Retinal pigment epithelial cell (primary cell): ENCODE results near the gene MORF4L2.

Experiments used
- DNase-seq: peaks from one replicate; pipeline ENCODE4 v3.0.0-alpha.2; 2010; ENCODE audit warnings: low read depth
- H3K4me3 ChIP-seq: 2 replicates; pipeline ENCODE4 v1.5.1; 2011; ENCODE audit warnings: mild to moderate bottlenecking, low read length, control low read depth, moderate library complexity
- TF ChIP-seq, protein P1 (sequence below): conservative IDR thresholded peaks from 2 replicates; pipeline ENCODE4 v1.5.1; 2011; ENCODE audit warnings: low read depth, low read length, control low read depth, inconsistent platforms

MORF4L2 gene

DNA sequence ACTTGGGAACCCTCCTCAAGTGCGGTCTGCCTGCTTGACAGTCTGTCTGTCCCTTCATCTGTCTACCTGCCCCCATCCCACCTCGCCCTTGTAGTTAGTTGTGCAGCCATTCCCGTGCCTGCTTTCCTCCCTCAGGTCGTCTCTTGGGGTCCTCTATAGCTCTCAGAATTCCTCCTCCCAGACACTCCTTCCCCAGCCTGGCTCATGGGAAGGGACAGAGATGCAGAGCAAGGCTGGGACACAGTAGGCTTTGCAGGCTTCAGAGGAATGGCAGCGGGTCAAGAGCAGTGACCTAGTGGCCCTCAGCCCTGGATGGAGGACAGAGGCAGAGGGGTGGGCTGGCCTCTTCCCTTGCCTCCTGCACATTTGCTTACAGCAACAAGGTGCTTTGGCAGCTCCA lies 42.5 kb upstream of the MORF4L2 start:
- H3K4me3 ChIP-seq = no peak overlapping the region
- DNase-seq = no peak
- TF ChIP-seq, protein P1, sequence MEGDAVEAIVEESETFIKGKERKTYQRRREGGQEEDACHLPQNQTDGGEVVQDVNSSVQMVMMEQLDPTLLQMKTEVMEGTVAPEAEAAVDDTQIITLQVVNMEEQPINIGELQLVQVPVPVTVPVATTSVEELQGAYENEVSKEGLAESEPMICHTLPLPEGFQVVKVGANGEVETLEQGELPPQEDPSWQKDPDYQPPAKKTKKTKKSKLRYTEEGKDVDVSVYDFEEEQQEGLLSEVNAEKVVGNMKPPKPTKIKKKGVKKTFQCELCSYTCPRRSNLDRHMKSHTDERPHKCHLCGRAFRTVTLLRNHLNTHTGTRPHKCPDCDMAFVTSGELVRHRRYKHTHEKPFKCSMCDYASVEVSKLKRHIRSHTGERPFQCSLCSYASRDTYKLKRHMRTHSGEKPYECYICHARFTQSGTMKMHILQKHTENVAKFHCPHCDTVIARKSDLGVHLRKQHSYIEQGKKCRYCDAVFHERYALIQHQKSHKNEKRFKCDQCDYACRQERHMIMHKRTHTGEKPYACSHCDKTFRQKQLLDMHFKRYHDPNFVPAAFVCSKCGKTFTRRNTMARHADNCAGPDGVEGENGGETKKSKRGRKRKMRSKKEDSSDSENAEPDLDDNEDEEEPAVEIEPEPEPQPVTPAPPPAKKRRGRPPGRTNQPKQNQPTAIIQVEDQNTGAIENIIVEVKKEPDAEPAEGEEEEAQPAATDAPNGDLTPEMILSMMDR = no peak

DNA sequence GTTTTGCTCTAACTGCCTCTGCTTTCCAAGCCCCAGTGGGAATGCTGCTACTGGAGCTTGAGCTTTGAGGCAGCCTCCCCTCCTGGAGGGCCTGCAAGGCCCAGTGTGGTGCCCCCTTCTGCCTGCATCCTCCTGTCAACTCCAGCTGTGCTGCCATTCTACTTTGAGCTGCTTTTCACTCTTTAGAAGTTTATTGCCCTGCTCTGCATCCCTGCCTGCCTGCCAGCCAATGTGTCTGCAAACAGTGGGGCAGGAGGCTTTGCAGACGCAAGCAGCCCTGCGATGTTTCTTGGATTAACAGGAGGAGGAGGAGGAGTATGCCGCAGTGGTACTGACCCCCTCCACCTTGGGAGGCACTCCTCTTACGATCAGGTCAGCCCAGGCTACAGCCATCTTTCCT lies 40.6 kb upstream of the MORF4L2 start:
- no peak for DNase-seq
- TF ChIP-seq, protein P1 = no peak
- no peak overlapping the region for H3K4me3 ChIP-seq

DNA sequence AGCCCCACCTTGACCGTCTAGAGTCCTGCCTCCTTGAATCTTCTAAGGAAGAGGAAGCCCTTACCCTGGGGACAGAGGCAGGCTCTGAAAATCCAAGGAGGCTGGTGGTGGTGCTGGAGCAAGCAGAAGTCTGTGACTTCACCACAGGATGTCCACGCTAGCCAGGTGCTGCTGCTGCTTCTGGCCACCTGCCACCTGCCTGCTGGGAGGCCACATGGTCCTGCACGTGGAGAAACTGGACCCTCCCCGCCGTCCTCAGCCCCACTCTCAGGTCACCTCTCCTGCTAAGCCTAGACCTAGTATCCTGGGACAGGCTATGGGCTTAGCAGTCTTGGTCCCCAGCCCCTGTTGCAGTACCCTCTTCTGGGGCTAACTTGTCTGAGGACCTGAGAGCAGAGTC lies 40.0 kb upstream of the MORF4L2 start:
- DNase-seq = no peak
- TF ChIP-seq, protein P1 = no peak

DNA sequence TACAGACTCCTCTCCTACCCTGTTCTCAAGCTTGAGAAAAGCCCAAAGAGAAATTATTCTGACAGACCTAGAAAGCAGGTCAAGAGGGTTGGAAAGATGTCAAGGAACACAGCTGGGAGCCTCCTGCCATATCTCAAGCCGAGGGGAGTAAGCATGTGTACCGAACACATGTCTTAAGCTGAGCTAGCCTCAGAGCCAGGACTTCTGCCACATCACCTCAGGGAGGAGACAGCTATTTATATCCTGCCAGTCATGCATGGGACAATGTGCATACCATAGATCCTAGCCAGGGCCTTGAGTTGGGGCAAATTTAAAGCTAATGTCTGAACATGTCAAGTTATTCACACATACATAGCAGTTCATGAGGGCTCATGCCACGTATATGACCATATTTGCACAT lies 36.0 kb upstream of the MORF4L2 start:
- no peak overlapping the region for H3K4me3 ChIP-seq

More for the DNA sequence above, 40.0 kb upstream of the MORF4L2 start:
- H3K4me3 ChIP-seq = no peak overlapping the region

DNA sequence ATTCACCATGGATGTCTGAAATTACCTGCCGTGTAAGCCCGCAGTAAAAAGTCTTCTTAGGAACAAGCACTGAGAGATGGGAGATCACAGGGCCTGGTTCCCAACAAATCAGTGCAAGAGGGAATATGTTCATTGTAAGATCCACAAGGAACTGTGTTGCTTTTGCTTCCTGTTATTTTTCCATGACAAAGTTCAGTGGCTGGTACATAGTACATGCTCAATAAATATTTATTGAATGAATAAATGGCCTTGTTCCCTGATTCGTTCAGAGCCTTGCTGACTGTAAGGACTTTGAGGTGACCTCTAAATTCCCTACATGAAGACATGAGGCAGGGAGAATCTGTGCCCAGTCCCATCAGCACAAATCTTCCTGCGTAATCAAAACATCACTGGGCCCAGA lies 31.6 kb upstream of the MORF4L2 start:
- no peak overlapping the region for H3K4me3 ChIP-seq
- DNase-seq = no peak
- TF ChIP-seq, protein P1 = no peak

More for the DNA sequence above, 36.0 kb upstream of the MORF4L2 start:
- TF ChIP-seq, protein P1 = no peak
- DNase-seq = no peak

DNA sequence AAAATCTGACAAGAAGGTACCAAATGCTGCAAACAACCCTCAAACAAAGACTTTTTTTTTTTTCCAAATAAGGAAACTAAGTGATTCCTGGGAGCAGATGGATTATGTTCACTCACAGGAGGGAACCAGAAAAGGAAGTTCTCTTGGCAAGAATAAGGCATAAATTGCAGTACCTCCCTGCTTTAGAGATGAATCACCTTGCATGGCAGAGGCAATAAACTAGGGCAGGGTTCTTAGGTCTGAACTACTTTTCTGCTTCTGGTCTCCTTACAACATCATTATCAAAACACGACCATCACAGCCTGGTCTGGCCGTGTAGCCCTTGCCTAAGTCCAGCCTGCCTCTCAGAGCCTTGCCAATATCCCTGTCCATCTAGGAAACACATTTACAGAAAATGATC lies 30.5 kb upstream of the MORF4L2 start:
- DNase-seq = peak; percentile 40
- TF ChIP-seq, protein P1 = no peak
- no peak overlapping the region for H3K4me3 ChIP-seq

DNA sequence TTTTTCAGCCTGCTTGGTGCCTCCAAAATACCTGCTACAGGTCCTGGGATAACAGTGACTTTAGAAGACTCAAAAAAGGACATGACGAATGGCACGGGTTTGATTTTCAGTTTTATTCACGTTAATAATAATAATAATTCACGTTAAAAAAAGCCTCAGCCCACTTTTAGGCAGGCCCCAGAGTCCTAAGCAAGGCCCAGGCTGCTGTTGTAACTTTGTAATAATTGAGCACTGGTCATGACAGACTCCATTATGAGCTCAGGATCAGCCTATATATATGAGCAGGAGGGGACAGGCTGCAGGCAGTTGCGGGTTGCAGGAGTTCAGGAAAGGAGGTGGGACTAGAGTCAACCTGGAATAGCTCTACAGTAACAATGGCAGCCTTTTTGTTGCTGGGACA lies 24.1 kb upstream of the MORF4L2 start, which contains the start of gene TMEM31:
Gene TMEM31 (plus strand): TSS at position 301 of the 400 bp plus-strand sequence. CDS start 1,350 bp downstream, outside the sequence.
- no peak for DNase-seq
- TF ChIP-seq, protein P1 = no peak
- H3K4me3 ChIP-seq = no peak within 1 kb of the TSS
